Activated CD8-positive, alpha-beta T cell treated with anti-CD3 and anti-CD28 coated beads for 36 hours (primary cell): ENCODE data around the gene TSPO. TPM values are rescaled to one million over a fixed set of nuclear protein-coding genes. Genes with fewer than 3 reads are reported as not detected.

Experiments
- ATAC-seq: fragments of 200-7000 bp; cut with Tn5 transposase; one replicate; pipeline ENCODE4 v1.10.0; 2021; ENCODE audit warnings: mild to moderate bottlenecking, moderate library complexity
- CTCF ChIA-PET: fragments of 350-600 bp; sonication (Branson Sonifier 250); formaldehyde crosslinking; loops from one replicate; lab custom pipeline; 2021; ENCODE audit warnings: antibody characterized with exemption; lab: Charles Lee
- POLR2A ChIA-PET: fragments of 350-600 bp; sonication (Branson Sonifier 250); formaldehyde crosslinking; loops from one replicate; lab custom pipeline; 2021; ENCODE audit warnings: antibody characterized with exemption; lab: Charles Lee
- DNase-seq: peaks from one replicate; pipeline ENCODE4 v3.0.0-alpha.2; 2020
- H3K27ac Mint-ChIP-seq: one replicate; pipeline ENCODE4 v1.8.0; 2021; ENCODE audit warnings: mild to moderate bottlenecking, mixed read lengths
- H3K27me3 Mint-ChIP-seq: one replicate; pipeline ENCODE4 v1.8.0; 2021; ENCODE audit warnings: mixed read lengths
- H3K36me3 Mint-ChIP-seq: one replicate; pipeline ENCODE4 v1.8.0; 2021; ENCODE audit warnings: low read depth, mixed read lengths
- H3K4me1 Mint-ChIP-seq: one replicate; pipeline ENCODE4 v1.8.0; 2021; ENCODE audit warnings: low read depth, mixed read lengths
- H3K4me3 Mint-ChIP-seq: one replicate; pipeline ENCODE4 v1.8.0; 2021; ENCODE audit warnings: mild to moderate bottlenecking, moderate library complexity, mixed read lengths
- H3K9me3 Mint-ChIP-seq: one replicate; pipeline ENCODE4 v1.8.0; 2021; ENCODE audit warnings: mixed read lengths
- intact Hi-C: fragments of 100-400 bp; cut with micrococcal nuclease; formaldehyde crosslinking; loops from one replicate; pipeline ENCODE4 v1.10.0; 2022
- total RNA-seq, 2 experiments: library from RNA; stranded (reverse); gene quantifications; one replicate each; pipeline ENCODE4 v1.2.3, GENCODE V29; 2021
- TF ChIP-seq, protein P1 (sequence below): fragments of 200-600 bp; IDR thresholded peaks from one replicate; pipeline ENCODE4 v1.8.0; 2022; ENCODE audit warnings: antibody characterized with exemption, mild to moderate bottlenecking

TSPO gene
- total RNA-seq, 2 experiments from 2014 or later: 94.8 to 103 TPM

DNA sequence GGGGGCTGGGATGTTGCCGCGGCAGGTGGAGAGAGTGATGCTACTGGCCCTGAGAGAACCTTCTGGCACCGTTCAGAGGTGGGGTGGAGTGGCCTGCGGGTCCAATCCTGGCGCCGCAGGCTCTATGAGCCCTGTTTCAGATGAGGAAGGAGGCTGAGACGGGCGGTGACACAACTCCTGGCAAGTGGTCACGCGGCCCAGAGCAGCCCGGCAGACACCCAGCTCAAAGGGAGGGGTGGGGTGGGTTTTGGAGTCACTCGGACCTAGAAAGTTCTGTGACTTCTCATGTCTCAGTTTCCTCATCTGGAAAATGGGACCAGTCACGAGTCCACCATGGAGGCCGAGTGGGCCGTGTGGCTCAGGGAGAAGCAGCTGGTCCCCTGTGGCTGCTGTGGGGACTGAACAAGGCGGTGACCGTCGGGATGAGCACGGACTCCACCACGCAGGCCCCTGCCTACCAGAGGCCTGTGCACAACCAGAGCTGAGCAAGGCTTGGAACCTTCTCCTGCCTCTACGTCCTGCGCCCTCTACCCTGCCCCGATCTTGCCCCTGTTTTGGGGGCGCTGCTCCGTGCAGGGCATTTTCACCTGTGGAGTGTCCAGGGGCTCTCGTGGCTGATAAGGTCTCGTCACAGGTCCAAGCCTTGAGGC is 3.7 kb downstream of the TSPO start:
- TF ChIP-seq, protein P1, sequence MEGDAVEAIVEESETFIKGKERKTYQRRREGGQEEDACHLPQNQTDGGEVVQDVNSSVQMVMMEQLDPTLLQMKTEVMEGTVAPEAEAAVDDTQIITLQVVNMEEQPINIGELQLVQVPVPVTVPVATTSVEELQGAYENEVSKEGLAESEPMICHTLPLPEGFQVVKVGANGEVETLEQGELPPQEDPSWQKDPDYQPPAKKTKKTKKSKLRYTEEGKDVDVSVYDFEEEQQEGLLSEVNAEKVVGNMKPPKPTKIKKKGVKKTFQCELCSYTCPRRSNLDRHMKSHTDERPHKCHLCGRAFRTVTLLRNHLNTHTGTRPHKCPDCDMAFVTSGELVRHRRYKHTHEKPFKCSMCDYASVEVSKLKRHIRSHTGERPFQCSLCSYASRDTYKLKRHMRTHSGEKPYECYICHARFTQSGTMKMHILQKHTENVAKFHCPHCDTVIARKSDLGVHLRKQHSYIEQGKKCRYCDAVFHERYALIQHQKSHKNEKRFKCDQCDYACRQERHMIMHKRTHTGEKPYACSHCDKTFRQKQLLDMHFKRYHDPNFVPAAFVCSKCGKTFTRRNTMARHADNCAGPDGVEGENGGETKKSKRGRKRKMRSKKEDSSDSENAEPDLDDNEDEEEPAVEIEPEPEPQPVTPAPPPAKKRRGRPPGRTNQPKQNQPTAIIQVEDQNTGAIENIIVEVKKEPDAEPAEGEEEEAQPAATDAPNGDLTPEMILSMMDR: no peak
- H3K4me1 Mint-ChIP-seq: peaks cover 20% of the 10 kb centered on the region

GRCh38 chr22:43155789-43156188 is 4.4 kb downstream of the TSPO start:
- Mint-ChIP-seq H3K4me1 (peaks cover 19% of the 10 kb centered on the region), H3K27ac (no peak overlapping the region), H3K27me3 (no peaks in the 10 kb centered on the region), H3K4me3 (no peak overlapping the region), H3K36me3 (no peaks in the 10 kb centered on the region), H3K9me3 (no peaks in the 10 kb centered on the region)
- ATAC-seq (no peak), DNase-seq (no peak)
- intact Hi-C loops: no loop called here
- ChIA-PET POLR2A (no interaction called here), CTCF (no interaction called here)
- TF ChIP-seq, protein P1: no peak

More for the DNA sequence above, 3.7 kb downstream of the TSPO start:
- ChIA-PET CTCF (no interaction called here), POLR2A (interaction anchor here (1.0 kb wide), 1 partner anchor 12 kb away, joined by 3 read pairs; the partner anchor contains the start of gene MCAT)
- no peaks in the 10 kb centered on the region for H3K27me3 Mint-ChIP-seq
- H3K9me3 Mint-ChIP-seq: no peaks in the 10 kb centered on the region
- no peaks in the 10 kb centered on the region for H3K36me3 Mint-ChIP-seq
- no peak overlapping the region for H3K27ac Mint-ChIP-seq
- intact Hi-C loops: no loop called here
- ATAC-seq: no peak
- DNase-seq: no peak
- no peak overlapping the region for H3K4me3 Mint-ChIP-seq

DNA sequence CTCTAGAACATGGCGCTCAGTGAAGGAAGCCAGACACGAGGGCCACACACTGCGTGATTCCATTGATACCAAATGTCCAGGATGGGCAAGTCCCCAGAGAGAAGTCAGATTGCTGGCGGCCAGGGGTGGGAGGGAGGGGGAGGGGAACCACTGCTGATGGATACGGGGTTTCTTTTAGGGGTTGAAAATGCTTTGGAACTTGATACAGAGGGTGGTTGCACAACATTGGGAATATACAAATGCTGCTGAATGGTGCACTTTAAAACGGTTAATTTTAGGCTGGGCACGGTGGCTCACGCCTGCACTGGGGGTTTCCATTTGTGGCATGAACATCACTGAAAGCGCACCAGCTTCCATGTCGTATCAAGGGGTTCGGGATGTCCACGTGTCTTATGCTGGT is 5.1 kb downstream of the TSPO start:
- peaks cover 16% of the 10 kb centered on the region for H3K4me1 Mint-ChIP-seq
- H3K27me3 Mint-ChIP-seq: no peaks in the 10 kb centered on the region
- DNase-seq (no peak), ATAC-seq (no peak)
- no peaks in the 10 kb centered on the region for H3K36me3 Mint-ChIP-seq
- TF ChIP-seq, protein P1: no peak
- intact Hi-C loops: no loop called here
- no peak overlapping the region for H3K27ac Mint-ChIP-seq
- CTCF ChIA-PET: no interaction called here
- POLR2A ChIA-PET: no interaction called here
- H3K4me3 Mint-ChIP-seq: no peak overlapping the region
- no peaks in the 10 kb centered on the region for H3K9me3 Mint-ChIP-seq

DNA sequence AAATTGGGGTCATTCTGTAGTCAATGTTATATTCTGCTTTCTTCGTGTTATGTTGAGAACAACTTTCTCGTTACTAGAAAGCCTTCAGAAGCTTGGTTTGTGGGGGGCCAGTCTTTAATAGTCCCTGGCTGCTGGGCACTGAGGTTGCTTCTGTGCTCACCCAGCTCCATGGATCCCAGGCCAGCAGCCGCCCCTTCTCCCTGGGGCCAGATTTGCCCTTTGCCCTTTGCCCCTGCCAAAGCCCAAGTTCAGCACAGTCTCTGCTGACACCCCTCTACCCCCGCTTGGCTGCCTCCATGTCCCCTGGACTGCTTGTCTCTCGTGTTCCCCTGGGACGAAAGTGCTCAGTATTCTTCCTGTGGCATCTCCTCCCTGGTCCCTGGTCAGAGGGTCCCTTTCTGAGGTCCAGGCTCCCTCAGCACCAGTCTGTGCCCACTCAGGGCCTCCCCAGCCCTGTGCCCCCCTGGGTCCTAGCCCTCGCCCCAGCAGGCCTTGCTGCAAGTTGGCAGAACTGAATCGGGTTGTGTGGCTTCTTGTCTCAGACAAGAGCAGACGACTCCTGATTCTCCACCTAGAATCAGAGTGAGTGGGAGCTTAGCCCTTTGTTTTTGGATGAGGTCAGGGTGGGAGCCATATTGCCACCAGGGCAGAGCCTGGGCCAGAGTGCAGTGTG is 6.7 kb downstream of the TSPO start:
- ATAC-seq (no peak), DNase-seq (no peak)
- Mint-ChIP-seq H3K4me3 (no peak overlapping the region), H3K4me1 (peaks cover 14% of the 10 kb centered on the region), H3K27me3 (no peaks in the 10 kb centered on the region), H3K27ac (no peak overlapping the region), H3K9me3 (no peaks in the 10 kb centered on the region), H3K36me3 (no peaks in the 10 kb centered on the region)
- intact Hi-C loops: no loop called here
- ChIA-PET CTCF (no interaction called here), POLR2A (no interaction called here)
- TF ChIP-seq, protein P1: no peak

DNA sequence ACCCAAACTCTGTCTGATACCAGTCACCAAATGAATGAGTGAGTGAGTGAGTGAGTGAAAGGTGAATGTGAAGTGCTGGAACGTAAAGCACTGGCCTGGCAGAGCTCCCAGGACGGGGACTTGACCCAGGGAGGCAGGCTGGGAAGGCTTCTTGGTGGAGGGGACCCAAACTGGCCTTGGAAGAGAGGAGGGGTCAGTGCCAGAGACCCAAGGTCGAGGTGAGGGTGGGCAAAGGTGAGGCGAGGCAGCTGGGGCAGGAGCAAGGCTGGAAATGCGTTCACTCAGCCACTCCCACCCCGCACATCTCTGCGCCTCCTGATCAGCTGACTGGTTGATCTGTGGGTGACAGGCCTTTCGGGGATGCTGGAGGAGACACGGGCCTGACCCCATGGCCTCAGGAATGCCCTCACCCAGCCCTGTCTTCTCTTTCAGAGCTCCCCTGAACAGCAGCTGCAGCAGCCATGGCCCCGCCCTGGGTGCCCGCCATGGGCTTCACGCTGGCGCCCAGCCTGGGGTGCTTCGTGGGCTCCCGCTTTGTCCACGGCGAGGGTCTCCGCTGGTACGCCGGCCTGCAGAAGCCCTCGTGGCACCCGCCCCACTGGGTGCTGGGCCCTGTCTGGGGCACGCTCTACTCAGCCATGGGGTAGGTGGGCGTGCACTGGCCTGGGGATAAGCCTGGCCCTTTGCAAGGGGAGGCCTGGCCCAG is 7.6 kb downstream of the TSPO start:
- Mint-ChIP-seq H3K27me3 (no peaks in the 10 kb centered on the region), H3K27ac (no peak overlapping the region), H3K4me3 (no peak overlapping the region), H3K4me1 (peaks cover 14% of the 10 kb centered on the region), H3K36me3 (no peaks in the 10 kb centered on the region), H3K9me3 (no peaks in the 10 kb centered on the region)
- ATAC-seq (no peak), DNase-seq (no peak)
- intact Hi-C loops: no loop called here
- ChIA-PET POLR2A (no interaction called here), CTCF (no interaction called here)
- TF ChIP-seq, protein P1: no peak
